Hematopoietic multipotent progenitor cell treated with erythropoietin and hydrocortisone succinate and interleukin-3 and kit ligand, for 4 days (in vitro differentiated cells): ENCODE data around the gene FPGS.
A peak's percentile ranks its signal among the peaks of the same experiment; 100 is the strongest.
"Not testable (repeated sequence)": the region's sequence is repeated elsewhere in the genome, so short reads cannot be mapped to it uniquely, and the experiment has no call there.

Source experiments
- DNase-seq: peaks from one replicate; pipeline ENCODE4 v3.0.0-alpha.2; 2015

The FPGS gene

GRCh38 chr9:127814619-127815511 is 12.2 kb downstream of the FPGS start:
- DNase-seq = peak; percentile 19

GRCh38 chr9:127815512-127816361 is 13.1 kb downstream of the FPGS start:
- DNase-seq = no peak

DNA sequence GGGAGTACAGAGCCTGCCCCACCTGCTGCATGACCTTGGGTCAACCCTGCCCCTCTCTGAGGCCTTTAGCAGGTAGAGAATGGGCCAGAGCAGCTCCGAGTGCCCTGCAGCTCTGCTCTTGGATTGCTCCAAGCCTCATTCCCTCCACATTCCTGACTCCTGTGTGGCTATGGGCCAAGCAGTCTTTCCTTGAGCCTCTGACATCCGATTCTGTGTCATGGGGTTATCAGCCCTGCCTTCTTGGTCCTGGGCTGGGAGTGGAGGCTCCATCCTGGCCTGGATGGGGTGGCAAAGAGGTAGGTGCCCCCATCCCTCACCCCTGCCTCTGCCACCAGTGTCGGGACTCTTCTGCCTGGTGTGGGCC is 13.7 kb downstream of the FPGS start:
- DNase-seq = no peak

DNA sequence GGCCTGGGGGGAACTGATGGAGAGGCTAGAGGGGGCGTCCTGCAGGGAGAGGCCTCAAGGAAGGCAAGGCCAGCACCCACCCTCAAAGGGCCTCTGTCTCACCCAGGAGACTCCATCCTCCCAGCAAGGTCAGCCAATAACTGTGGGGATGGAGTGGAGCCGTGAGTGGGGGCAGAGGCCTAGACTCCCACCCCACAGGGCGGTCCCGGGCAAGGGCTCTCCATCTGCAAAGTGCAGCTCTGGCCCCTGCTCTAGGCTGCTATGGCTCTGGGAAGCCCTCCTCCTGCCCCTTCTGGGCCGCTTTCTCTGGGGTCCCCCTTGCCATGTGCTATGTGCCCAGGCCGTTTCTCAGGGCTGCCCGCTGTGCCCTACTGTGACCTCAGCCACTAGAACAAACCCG is 14.0 kb downstream of the FPGS start:
- DNase-seq = no peak

GRCh38 chr9:127817881-127818434 is 15.3 kb downstream of the FPGS start:
- DNase-seq = peak; percentile 29

DNA sequence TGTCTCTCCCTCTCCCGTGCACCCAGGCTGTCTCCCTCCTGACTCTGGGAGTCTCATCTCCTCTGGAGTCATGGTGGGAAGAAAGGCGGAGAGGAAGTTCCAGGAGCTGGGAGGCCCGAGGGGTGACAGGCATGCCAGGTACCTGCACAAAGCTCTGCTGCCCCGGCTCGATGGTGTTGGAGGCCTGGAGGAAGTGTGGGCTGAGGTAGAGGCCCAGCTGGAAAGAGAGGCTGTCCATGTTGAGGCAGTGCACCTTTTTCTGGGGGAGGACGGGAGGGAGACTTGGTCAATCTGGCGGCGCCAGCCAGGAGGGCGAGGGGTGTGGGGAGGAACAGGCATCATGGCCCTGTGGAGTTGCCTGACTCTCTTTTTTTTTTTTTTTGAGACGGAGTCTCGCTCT is 15.9 kb downstream of the FPGS start:
- DNase-seq = no peak

DNA sequence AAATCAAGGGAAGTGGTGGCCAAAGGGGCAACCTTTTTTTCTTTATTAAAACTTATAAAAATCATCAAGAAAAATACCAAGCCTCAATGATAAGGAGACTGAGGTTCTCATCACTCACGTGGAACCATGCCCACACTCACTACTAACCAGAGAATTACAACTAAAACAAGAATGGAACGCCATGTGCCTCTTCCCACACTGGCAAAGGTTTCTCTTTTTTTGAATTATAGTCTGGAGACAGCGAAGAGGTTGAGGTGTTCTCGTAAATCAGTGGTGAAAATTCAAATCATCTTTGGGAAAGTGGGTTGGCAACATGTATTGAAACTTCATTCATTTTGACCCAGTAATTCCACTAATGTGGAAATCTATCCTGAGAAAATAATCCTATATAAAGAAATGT is 19.4 kb downstream of the FPGS start:
- no peak for DNase-seq

DNA sequence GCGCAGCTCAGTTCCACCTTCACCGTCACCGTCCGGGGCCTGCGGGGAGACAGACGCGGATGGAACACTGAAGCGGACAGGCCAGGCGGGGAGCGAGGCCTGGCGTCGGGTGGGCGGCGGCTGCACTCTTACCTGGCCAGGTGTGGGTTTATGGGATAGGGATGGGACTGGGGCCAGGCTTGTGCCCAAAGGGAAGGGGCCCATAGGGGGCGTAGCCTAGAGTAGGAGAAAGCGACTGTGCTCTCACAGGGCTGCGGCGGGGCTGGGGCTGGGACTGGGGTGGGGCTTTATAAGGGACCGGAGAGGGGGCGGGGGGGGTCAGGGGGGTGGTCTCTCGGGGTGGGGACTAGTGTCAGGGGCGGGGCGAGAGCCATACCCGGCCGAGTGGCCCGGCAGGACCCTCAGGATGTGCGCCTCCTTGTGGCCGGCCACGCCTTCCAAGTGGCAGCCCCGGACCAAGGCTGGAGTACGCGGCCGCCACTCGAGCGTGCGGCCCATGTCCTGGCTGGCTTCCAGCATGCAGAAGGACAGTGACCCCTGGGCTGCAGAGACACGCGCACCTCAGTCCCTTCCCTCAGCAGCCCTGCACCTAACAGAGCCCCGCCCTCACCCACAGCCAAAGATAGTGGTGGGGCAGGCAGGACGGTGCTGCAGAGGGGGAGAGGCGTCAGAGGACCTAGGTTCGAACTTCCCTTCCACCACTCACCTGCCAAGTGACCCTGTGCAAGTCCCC is 22.8 kb downstream of the FPGS start:
- peak; percentile 55 for DNase-seq

- DNase-seq = no peak
Measured at GRCh38 chr9:127826253-127826913, 23.7 kb downstream of the FPGS start.

DNA sequence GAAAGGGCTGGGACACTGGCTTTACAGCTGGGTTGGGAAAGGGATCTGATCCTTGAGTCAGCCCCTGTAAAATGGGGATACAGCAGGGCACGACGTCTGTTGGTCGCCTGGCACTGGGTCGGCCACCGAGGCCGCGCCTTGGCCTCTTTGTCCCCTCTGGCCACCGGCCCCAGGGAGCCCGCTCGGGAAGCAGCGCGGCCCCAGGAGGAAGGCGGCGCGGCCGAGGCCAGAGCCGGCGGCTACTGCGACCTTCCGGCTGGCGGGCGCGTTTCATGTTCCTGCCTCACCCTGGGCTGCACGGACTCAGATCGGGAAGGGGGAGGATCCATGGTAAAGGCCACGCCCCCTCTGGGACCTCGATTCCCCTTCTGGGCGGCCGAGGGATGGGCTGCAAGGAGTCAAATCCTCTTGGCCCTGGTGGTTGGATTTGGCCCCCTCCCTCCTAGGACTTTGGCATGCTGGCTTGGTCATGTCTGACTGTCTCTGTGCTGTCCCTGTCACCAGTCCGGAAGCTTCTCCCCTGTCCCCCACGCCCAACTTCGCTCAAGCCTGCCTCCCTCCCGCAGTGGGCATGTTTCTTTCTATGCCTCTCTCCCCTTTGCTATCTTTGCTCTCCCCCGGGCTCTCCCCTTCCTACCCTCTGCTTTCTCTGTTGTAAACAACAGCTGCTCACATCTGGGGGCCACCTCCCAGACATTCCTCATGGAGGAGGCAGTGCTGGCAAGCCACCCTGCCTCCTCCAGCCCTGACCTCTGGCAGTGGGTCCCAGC is 25.8 kb downstream of the FPGS start:
- peak; percentile 76 for DNase-seq

DNA sequence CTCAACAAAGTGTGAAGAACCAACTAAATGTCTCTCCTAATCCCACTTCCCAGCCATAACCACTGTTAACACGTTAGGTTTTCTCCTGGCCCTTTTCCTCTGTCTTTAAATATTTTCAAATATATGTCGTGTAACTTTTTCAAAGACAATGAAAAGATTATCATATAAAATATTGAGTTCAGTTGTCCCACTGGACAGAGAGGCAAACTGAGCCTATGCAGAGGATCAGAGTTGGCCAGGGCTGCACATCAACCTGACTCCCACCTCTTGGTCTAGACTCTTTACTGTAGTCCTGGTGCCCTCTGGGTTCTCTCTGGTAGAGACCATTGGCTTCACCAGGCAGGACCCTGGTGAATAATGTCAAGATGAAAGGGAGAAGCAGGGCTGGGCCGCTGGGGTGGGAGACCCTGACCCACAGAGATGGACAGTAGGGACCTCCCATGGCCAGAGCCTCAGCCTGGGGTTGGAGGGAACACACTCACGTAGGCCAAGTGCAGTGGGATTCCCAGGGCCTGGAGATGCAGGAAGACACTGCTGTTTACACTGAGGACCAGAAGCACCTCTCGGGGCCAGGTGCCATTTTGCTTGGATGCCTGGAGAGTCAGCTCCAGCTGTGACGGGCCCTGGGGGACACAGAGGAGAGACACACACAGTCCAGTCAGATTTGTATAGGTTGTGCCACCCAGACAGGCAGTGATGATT is 26.7 kb downstream of the FPGS start:
- DNase-seq = no peak

GRCh38 chr9:127832248-127832647 is 29.6 kb downstream of the FPGS start:
- no peak for DNase-seq

- DNase-seq = peak; percentile 49
Measured at GRCh38 chr9:127833555-127833954, 30.9 kb downstream of the FPGS start.

DNA sequence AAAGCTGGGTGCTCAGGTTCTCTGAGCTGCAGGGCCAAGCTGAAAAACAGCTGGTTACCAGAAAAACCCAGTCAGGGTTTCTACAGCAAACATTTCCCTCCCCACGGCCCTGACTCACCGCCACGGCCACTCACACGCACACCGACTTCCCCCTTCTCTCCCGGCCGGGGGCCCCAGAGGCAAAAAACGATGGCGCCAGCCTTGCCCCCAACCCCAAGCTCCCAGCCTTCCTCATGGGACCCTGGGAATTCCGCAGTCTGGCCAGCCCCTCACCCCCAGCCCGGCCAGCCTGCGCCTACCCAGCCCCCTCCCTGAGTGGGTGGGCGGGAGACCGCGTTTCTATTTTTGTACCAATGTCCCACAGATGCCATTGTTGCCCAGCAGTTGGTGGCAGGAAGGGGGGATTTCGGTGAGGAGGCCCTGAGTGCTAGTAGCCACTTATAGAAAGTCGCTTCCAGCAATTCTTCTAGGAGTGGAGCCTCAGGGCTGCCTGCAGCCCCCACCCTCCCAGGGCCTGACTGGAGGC is 33.4 kb downstream of the FPGS start:
- DNase-seq = peak; percentile 77

DNA sequence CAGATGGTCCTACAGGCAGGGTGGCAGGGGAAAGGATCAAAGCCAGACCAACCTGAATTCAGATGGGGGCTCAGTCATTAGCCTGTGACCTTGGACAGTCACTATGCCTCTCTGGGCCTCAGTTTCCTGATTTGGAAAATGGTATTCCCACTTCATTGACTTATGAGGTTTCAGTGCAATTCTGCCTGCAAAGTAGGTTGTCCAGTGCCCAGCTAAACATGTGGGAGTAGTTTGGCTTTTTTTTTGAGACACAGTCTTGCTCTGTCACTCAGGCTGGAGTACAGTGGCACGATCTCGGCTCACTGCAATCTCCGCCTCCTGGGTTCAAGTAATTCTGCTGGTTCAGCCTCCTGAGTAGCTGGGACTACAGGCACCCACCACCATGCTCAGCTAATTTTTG is 33.9 kb downstream of the FPGS start:
- DNase-seq = not testable (repeated sequence)

GRCh38 chr9:127837346-127837745 is 34.7 kb downstream of the FPGS start:
- peak; percentile 55 for DNase-seq

- DNase-seq = no peak
Measured at GRCh38 chr9:127838375-127839078, 35.8 kb downstream of the FPGS start.

- DNase-seq = peak; percentile 84
Measured at GRCh38 chr9:127841087-127841835, 38.6 kb downstream of the FPGS start.

GRCh38 chr9:127844821-127845359 is 42.2 kb downstream of the FPGS start:
- no peak for DNase-seq
